Testis (tissue), 3 donors: ENCODE measurements around the gene FUS. TPM values are rescaled to one million over a fixed set of nuclear protein-coding genes. Genes with fewer than 3 reads are reported as not detected.
A peak's percentile ranks its signal among the peaks of the same experiment; 100 is the strongest.

Source experiments
- DNase-seq: peaks from one replicate; pipeline ENCODE4 v3.0.0-alpha.2; 2019
- H3K27ac ChIP-seq, 2 donors: fragments of 200-600 bp; sonication (generic); one replicate each; pipeline ENCODE4 v1.5.1; 2019
- H3K27me3 ChIP-seq: fragments of 200-600 bp; sonication (generic); one replicate; pipeline ENCODE4 v1.5.1; 2019
- H3K36me3 ChIP-seq: fragments of 200-600 bp; sonication (generic); one replicate; pipeline ENCODE4 v1.5.1; 2017; ENCODE audit warnings: low read depth; ENCODE audit errors: missing control alignments
- H3K4me1 ChIP-seq: fragments of 200-600 bp; sonication (generic); one replicate; pipeline ENCODE4 v1.5.1; 2019
- H3K4me3 ChIP-seq, 2 donors: fragments of 200-600 bp; sonication (generic); one replicate each; pipeline ENCODE4 v1.5.1; 2017 to 2019
- H3K9me3 ChIP-seq: fragments of 200-600 bp; sonication (generic); one replicate; pipeline ENCODE4 v1.5.1; 2017
- POLR2A ChIP-seq: fragments of 450-650 bp; IDR thresholded peaks from one replicate; pipeline ENCODE4 v1.6.1; 2017; ENCODE audit warnings: antibody characterized with exemption, mild to moderate bottlenecking, moderate library complexity
- WGBS, 2 donors: methylation state at CpG; one replicate each; pipeline ENCODE4 v1.1.5; 2018; 5-methylcytosine and 5-hydroxymethylcytosine counted together
- intact Hi-C: fragments of 100-400 bp; cut with DNase I; formaldehyde crosslinking; loops from one replicate; pipeline ENCODE4 v1.15.1; 2023; ENCODE audit warnings: low total_unique reads
- polyA plus RNA-seq: library from polyadenylated mRNA; stranded (reverse); fragments of 350-450 nt; fragmentation: Illumina TruSeq; extraction: RNeasy Lipid Tissue Mini Kit (QIAGEN cat#74804); gene quantifications from one replicate; pipeline ENCODE4 v1.2.3, GENCODE V29; 2014; ENCODE audit warnings: low read depth, low replicate concordance; ENCODE audit not compliant: insufficient read depth
- total RNA-seq, 2 donors: library from RNA; depleted of rRNA; stranded (reverse); fragments of >200 nt; gene quantifications; one replicate each; pipeline ENCODE4 v1.2.3, GENCODE V29; 2016
- TF ChIP-seq, protein P1 (sequence below), 3 experiments: fragments of 450-650 bp in 2 of 3; fragments of 200-600 bp in 1 of 3; sonication (generic) in 1 of 3; IDR thresholded peaks; one replicate each; pipeline ENCODE4 v1.5.1; 2016 to 2019; ENCODE audit warnings: antibody characterized with exemption in 3 of 3, mild to moderate bottlenecking in 2 of 3, moderate library complexity in 1 of 3

FUS gene
- total and polyA plus RNA-seq, 3 donors from 2014 or later = 205 to 423 (median 217) TPM

GRCh38 chr16:31131841-31132271 lies 48.1 kb upstream of the FUS start:
- no peak for DNase-seq
- intact Hi-C loops = no loop called here
- Histone ChIP-seq H3K27me3 (no peaks in the 10 kb centered on the region), H3K4me1 (peaks cover 30% of the 10 kb centered on the region), H3K36me3 (peaks cover 5% of the 10 kb centered on the region), H3K4me3 (no peak overlapping the region), H3K9me3 (no peaks in the 10 kb centered on the region), H3K27ac (no peak overlapping the region)
- TF ChIP-seq, protein P1, sequence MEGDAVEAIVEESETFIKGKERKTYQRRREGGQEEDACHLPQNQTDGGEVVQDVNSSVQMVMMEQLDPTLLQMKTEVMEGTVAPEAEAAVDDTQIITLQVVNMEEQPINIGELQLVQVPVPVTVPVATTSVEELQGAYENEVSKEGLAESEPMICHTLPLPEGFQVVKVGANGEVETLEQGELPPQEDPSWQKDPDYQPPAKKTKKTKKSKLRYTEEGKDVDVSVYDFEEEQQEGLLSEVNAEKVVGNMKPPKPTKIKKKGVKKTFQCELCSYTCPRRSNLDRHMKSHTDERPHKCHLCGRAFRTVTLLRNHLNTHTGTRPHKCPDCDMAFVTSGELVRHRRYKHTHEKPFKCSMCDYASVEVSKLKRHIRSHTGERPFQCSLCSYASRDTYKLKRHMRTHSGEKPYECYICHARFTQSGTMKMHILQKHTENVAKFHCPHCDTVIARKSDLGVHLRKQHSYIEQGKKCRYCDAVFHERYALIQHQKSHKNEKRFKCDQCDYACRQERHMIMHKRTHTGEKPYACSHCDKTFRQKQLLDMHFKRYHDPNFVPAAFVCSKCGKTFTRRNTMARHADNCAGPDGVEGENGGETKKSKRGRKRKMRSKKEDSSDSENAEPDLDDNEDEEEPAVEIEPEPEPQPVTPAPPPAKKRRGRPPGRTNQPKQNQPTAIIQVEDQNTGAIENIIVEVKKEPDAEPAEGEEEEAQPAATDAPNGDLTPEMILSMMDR (IDR thresholded peaks at IDR 0.05) = no peak
- no peak for TF ChIP-seq POLR2A
- 89 to 92% methylated on average over 3 to 5 of the region's 5 CpGs for WGBS, 2 donors

DNA sequence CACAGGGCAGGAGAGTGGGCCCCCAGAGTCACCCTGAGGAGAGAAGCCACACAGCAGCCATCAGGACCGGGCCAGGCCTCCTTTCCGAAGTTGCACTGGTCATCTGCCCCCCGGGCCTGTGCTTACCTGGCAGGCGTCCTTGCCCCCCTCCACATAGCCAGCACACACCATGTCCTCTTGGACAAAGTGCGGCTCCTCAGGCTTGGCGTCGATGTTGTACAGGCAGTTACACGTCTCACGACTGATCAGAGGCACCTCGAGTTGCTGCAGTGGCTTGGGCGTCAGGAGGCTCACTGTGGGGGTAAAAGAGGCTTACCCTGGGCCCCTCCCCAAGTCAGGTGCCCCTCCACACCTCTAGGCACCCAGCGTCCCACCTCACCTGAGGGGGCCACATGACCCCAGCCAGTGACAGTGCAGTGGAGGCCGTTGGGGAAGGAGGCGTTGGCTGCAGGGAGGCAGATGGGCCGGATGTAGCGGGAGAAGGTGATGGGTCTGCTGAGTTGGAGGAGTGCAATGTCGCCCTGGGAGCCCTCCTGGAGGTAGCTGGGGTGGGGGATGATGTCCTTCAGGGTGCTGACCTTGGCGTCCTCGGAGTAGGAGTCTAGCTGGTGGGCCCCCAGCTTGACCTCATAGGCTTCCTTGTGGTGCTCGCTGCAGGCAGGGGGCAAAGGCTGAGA lies 47.5 kb upstream of the FUS start:
- 87 to 88% methylated on average over 9 to 19 of the region's 20 CpGs for WGBS, 2 donors
- H3K27ac ChIP-seq = no peak overlapping the region
- H3K4me3 ChIP-seq = no peak overlapping the region
- no peaks in the 10 kb centered on the region for H3K27me3 ChIP-seq
- no peak for DNase-seq
- no peaks in the 10 kb centered on the region for H3K9me3 ChIP-seq
- H3K4me1 ChIP-seq = peaks cover 30% of the 10 kb centered on the region
- H3K36me3 ChIP-seq = peaks cover 5% of the 10 kb centered on the region
- no peak for TF ChIP-seq POLR2A
- TF ChIP-seq, protein P1 (IDR thresholded peaks at IDR 0.05) = no peak
- intact Hi-C loops = no loop called here

GRCh38 chr16:31133046-31133501 lies 46.9 kb upstream of the FUS start:
- H3K36me3 ChIP-seq = peaks cover 5% of the 10 kb centered on the region
- TF ChIP-seq POLR2A = no peak
- TF ChIP-seq, protein P1 (IDR thresholded peaks at IDR 0.05) = no peak
- 87 to 88% methylated on average over 4 to 6 of the region's 6 CpGs for WGBS, 2 donors
- peaks cover 27% of the 10 kb centered on the region for H3K4me1 ChIP-seq
- intact Hi-C loops = no loop called here
- no peak overlapping the region for H3K4me3 ChIP-seq
- no peak for DNase-seq
- no peaks in the 10 kb centered on the region for H3K27me3 ChIP-seq
- no peak overlapping the region for H3K27ac ChIP-seq
- H3K9me3 ChIP-seq = no peaks in the 10 kb centered on the region

- H3K27ac ChIP-seq = no peak overlapping the region
- H3K36me3 ChIP-seq = peaks cover 5% of the 10 kb centered on the region
- H3K9me3 ChIP-seq = no peaks in the 10 kb centered on the region
- TF ChIP-seq, protein P1 (IDR thresholded peaks at IDR 0.05) = no peak
- TF ChIP-seq POLR2A = no peak
- H3K27me3 ChIP-seq = no peaks in the 10 kb centered on the region
- 43 to 58% methylated on average over 4 to 5 of the region's 5 CpGs for WGBS, 2 donors
- H3K4me1 ChIP-seq = peaks cover 17% of the 10 kb centered on the region
- H3K4me3 ChIP-seq = no peak overlapping the region
- intact Hi-C loops = no loop called here
- peak; percentile 33 for DNase-seq
Observed at GRCh38 chr16:31134091-31134571, 45.8 kb upstream of the FUS start.
